ENCODE data around the gene TRPV4. TPM values are rescaled to one million over a fixed set of nuclear protein-coding genes. Genes with fewer than 3 reads are reported as not detected.
A peak's percentile ranks its signal among the peaks of the same experiment; 100 is the strongest.

Gene TRPV4
- total and polyA plus RNA-seq, 7 donors = 0.03 to 0.11 (median 0.07) TPM; not detected in 1

GRCh38 chr12:109762071-109762672 is 71.0 kb downstream of the TRPV4 start:
- no peaks in the 10 kb centered on the region for H3K27me3 ChIP-seq (ENCODE audit: insufficient read depth in 3 of 3, low read length in 2 of 3)
- H3K9me3 ChIP-seq = no peaks in the 10 kb centered on the region
- H3K27ac ChIP-seq = no peak overlapping the region
- no peak for TF ChIP-seq CTCF (IDR thresholded peaks at IDR 0.05)
- no peaks in the 10 kb centered on the region for H3K36me3 ChIP-seq (ENCODE audit: insufficient read depth in 1 of 2, low read depth in 1 of 2)
- intact Hi-C loops (cut with DNase I) = no loop called here
- DNase-seq = peak in 1 of 2 donors; percentile 40
- H3K4me1 ChIP-seq = no peaks in the 10 kb centered on the region
- WGBS, 3 donors = 87 to 89% (median 87%) methylated on average over 12 of the region's 12 CpGs
- H3K4me3 ChIP-seq = no peak overlapping the region
- ATAC-seq = no peak

GRCh38 chr12:109760930-109761921 is 72.0 kb downstream of the TRPV4 start:
- 83% methylated on average over 15 to 16 of the region's 16 CpGs for WGBS, 3 donors
- intact Hi-C loops (cut with DNase I) = no loop called here
- Histone ChIP-seq H3K36me3 (ENCODE audit: insufficient read depth in 1 of 2, low read depth in 1 of 2) (no peaks in the 10 kb centered on the region), H3K27me3 (ENCODE audit: insufficient read depth in 3 of 3, low read length in 2 of 3) (no peaks in the 10 kb centered on the region), H3K9me3 (peaks cover 4% of the 10 kb centered on the region), H3K4me1 (no peaks in the 10 kb centered on the region), H3K4me3 (no peak overlapping the region), H3K27ac (no peak overlapping the region)
- no peak for TF ChIP-seq CTCF (IDR thresholded peaks at IDR 0.05)
- no peak for ATAC-seq
- DNase-seq = peak in 1 of 2 donors; percentile 23

- no peak overlapping the region for H3K27ac ChIP-seq
- no peaks in the 10 kb centered on the region for H3K4me1 ChIP-seq
- H3K9me3 ChIP-seq = peaks cover 4% of the 10 kb centered on the region
- ATAC-seq (no peak), DNase-seq (peak in 1 of 2 donors; percentile 41)
- H3K36me3 ChIP-seq (ENCODE audit: insufficient read depth in 1 of 2, low read depth in 1 of 2) = no peaks in the 10 kb centered on the region
- intact Hi-C loops (cut with DNase I) = no loop called here
- no peak overlapping the region for H3K4me3 ChIP-seq
- H3K27me3 ChIP-seq (ENCODE audit: insufficient read depth in 3 of 3, low read length in 2 of 3) = no peaks in the 10 kb centered on the region
- 71 to 78% (median 76%) methylated on average over 18 of the region's 18 CpGs for WGBS, 3 donors
- TF ChIP-seq CTCF (IDR thresholded peaks at IDR 0.05) = no peak
These were observed 72.9 kb downstream of the TRPV4 start for GRCh38 chr12:109760031-109760929.

- peak in 1 of 2 donors; percentile 45 for DNase-seq
- Histone ChIP-seq H3K9me3 (peaks cover 4% of the 10 kb centered on the region), H3K36me3 (ENCODE audit: insufficient read depth in 1 of 2, low read depth in 1 of 2) (no peaks in the 10 kb centered on the region), H3K4me3 (no peak overlapping the region), H3K27ac (no peak overlapping the region), H3K4me1 (no peaks in the 10 kb centered on the region), H3K27me3 (ENCODE audit: insufficient read depth in 3 of 3, low read length in 2 of 3) (no peaks in the 10 kb centered on the region)
- no peak for ATAC-seq
- WGBS, 3 donors = 54 to 70% (median 60%) methylated on average over 13 of the region's 13 CpGs
- no peak for TF ChIP-seq CTCF (IDR thresholded peaks at IDR 0.05)
- intact Hi-C loops (cut with DNase I) = no loop called here
These were observed 73.6 kb downstream of the TRPV4 start for GRCh38 chr12:109759595-109759994.
